Mammary microvascular endothelial cell (primary cell): ENCODE data around the gene IPMK. TPM values are rescaled to one million over a fixed set of nuclear protein-coding genes. Genes with fewer than 3 reads are reported as not detected.

Experiments
- total RNA-seq: library from RNA; depleted of rRNA; stranded (reverse); fragments of >200 nt; gene quantifications from 2 replicates; pipeline ENCODE4 v1.2.3, GENCODE V29; 2015

Gene IPMK
- 9.3 and 9.5 TPM in 2 replicates for total RNA-seq

DNA sequence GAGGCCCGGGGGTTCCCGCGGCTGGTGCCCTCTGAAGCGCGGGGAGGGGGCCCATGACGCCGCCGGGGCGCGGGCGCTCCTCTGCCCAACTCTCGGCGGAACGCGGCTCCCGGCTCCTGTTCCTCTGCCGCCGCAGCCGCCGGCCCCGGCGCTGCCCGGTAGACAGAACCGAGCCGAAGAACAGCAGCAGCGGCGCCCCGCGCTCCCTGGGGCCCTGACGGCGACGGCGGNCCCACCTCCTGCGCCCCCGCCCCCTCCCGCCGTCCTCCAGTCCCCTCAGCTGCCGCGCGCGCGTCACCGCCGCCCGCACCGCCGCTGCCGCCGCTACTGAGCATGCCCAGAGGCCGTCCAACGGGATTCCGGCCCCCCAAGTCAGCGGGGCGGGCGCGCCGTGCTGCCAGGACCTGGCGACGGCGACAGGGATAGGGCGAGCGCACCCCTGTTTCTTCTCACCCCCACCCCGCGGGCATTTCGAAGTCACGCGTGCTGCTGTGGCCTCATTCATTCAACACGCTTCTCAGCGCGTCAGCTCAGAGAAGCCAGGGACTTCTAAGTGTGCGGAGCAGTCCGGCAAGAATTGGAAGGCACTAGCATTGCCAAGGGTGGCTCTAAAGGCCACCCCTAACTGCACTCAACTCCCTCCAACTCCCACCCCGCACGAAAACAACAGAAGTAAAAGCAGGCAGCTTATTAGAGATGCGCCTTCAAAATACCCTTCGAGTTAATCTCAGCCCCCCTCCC lies at the start of gene IPMK:
Gene IPMK (minus strand): TSS at position 182 of the 741 bp plus-strand sequence. CDS start 283 bp downstream, outside the sequence.

DNA sequence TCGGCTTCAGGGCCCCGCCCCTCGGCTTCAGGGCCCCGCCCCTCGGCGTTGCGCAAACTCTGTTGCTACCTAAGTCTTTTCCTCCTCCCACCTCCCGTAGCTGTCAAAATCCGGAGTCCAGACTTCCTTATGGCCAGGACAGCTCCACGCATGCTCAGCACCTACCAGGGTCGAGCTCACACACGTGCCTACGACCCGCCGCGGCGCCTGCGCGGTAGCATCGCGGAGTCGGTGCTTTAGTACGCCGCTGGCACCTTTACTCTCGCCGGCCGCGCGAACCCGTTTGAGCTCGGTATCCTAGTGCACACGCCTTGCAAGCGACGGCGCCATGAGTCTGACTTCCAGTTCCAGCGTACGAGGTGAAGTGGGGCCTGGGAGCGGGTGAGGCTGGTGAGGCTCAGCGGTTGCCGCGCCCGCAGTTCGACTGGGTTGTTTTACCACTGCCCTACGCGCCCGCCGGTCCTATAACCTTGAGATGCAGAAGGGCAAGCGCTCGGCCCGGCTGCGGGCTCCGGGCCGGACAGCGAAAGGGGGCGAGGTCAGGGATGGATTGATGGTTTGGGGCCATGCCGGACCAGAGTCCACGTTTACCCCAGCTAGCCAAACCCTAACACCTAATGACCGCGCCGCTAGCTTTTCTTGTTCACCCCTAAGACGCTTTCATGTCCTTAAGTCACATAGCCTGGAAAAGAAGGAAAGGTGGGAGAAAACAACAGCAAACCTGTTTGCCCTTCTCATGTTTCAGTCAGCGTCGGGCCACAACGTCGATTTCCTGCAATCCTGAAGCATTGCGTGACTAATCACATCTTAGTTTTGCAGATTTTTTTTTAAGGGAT lies 1.5 kb upstream of the IPMK start, which contains the start of gene CISD1:
Gene CISD1 (plus strand): TSS at position 217 of the 836 bp plus-strand sequence. CDS start 112 bp downstream, at position 329.

Other genes with a start within 250 kb of the IPMK start
- gene CISD1, start 1.3 kb upstream of the IPMK start, total RNA-seq, result 30.7 and 39.9 TPM in 2 replicates
- gene UBE2D1, start 67.1 kb upstream of the IPMK start, total RNA-seq, result 11.4 and 14.0 TPM in 2 replicates
- gene TFAM, start 117.5 kb upstream of the IPMK start, total RNA-seq, result 37.8 and 38.4 TPM in 2 replicates
- 0.15 TPM in 1 of 2 replicates, not detected in the other for gene BICC1, start 245.0 kb upstream of the IPMK start, total RNA-seq